IMR-90 (cell line): ENCODE results near the gene CLASP1. TPM values are rescaled to one million over a fixed set of nuclear protein-coding genes. Genes with fewer than 3 reads are reported as not detected.

Experiments
- ATAC-seq: fragments of 200-7000 bp; cut with Tn5 transposase; 2 replicates; pipeline ENCODE4 v1.9.1; 2020; ENCODE audit warnings: low read depth, mild to moderate bottlenecking, moderate library complexity
- BruUV-seq: library from RNA; stranded (reverse); fragments of 400-500 nt; replicated peaks from 2 replicates; lab custom pipeline; 2021; lab: Mats Ljungman, UMichigan
- CTCF ChIA-PET: fragments of 300-600 bp; formaldehyde crosslinking; extraction: SDS; loops from one replicate; lab custom pipeline; 2021; ENCODE audit warnings: antibody characterized with exemption; lab: Yijun Ruan, JAX
- POLR2A ChIA-PET: fragments of 300-600 bp; sonication (Branson Sonifier 250); formaldehyde crosslinking; loops from one replicate; lab custom pipeline; 2022; ENCODE audit warnings: antibody characterized with exemption; ENCODE audit not compliant: unreplicated experiment; lab: Charles Lee
- DNase-seq: peaks from one replicate; pipeline ENCODE4 v3.0.0; 2013
- H2AFZ ChIP-seq: replicated peaks from 2 replicates; pipeline ENCODE3; 2013; ENCODE audit warnings: low read length, mild to moderate bottlenecking; ENCODE audit not compliant: poor library complexity
- H2AK5ac ChIP-seq: 2 replicates; pipeline ENCODE4 v1.6.1; 2013; ENCODE audit warnings: low read depth, low read length, inconsistent platforms
- H2AK9ac ChIP-seq: replicated peaks from 2 replicates; pipeline ENCODE3; 2013; ENCODE audit warnings: mild to moderate bottlenecking, low read depth, low read length, moderate library complexity; ENCODE audit not compliant: poor library complexity
- H2BK120ac ChIP-seq: 2 replicates; pipeline ENCODE4 v1.6.1; 2013; ENCODE audit warnings: low read depth, low read length, inconsistent platforms
- H2BK15ac ChIP-seq: 3 replicates; pipeline ENCODE4 v1.6.1; 2013; ENCODE audit warnings: low read depth, low read length, inconsistent platforms
- H2BK20ac ChIP-seq: 2 replicates; pipeline ENCODE4 v1.6.1; 2013; ENCODE audit warnings: low read depth, mild to moderate bottlenecking, inconsistent platforms, low read length, moderate library complexity
- H2BK5ac ChIP-seq: 2 replicates; pipeline ENCODE4 v1.6.1; 2013; ENCODE audit warnings: mild to moderate bottlenecking, low read depth, low read length, inconsistent platforms; ENCODE audit not compliant: poor library complexity, severe bottlenecking
- H3K14ac ChIP-seq: replicated peaks from 2 replicates; pipeline ENCODE4 v1.6.1; 2013; ENCODE audit warnings: low read depth, low read length, inconsistent platforms
- H3K18ac ChIP-seq: 2 replicates; pipeline ENCODE4 v1.6.1; 2013; ENCODE audit warnings: low read depth, low read length, control low read depth
- H3K23ac ChIP-seq: 2 replicates; pipeline ENCODE4 v1.6.1; 2013; ENCODE audit warnings: low read depth, low read length, inconsistent platforms
- H3K27ac ChIP-seq: 2 replicates; pipeline ENCODE4 v1.5.1; 2013; ENCODE audit warnings: mild to moderate bottlenecking, control low read depth, low read length; ENCODE audit not compliant: insufficient read depth
- H3K27me3 ChIP-seq: 2 replicates; pipeline ENCODE4 v1.6.1; 2013; ENCODE audit warnings: low read length; ENCODE audit not compliant: control insufficient read depth, insufficient read depth
- H3K36me3 ChIP-seq: 2 replicates; pipeline ENCODE4 v1.6.1; 2013; ENCODE audit warnings: low read length, mixed read lengths; ENCODE audit not compliant: control insufficient read depth, insufficient read depth
- H3K4ac ChIP-seq: 2 replicates; pipeline ENCODE4 v1.6.1; 2013; ENCODE audit warnings: low read depth, low read length, inconsistent platforms
- H3K4me1 ChIP-seq: 2 replicates; pipeline ENCODE4 v1.6.1; 2013; ENCODE audit warnings: low read length, mixed read lengths; ENCODE audit not compliant: control insufficient read depth, insufficient read depth
- H3K4me2 ChIP-seq: 2 replicates; pipeline ENCODE4 v1.6.1; 2013; ENCODE audit warnings: low read depth, mild to moderate bottlenecking, control low read depth, low read length, moderate library complexity
- H3K4me3 ChIP-seq: 2 replicates; pipeline ENCODE4 v1.5.1; 2013; ENCODE audit warnings: low read depth, mild to moderate bottlenecking, control low read depth, low read length, moderate library complexity; ENCODE audit not compliant: insufficient read depth
- H3K56ac ChIP-seq: 2 replicates; pipeline ENCODE4 v1.6.1; 2013; ENCODE audit warnings: low read length, inconsistent platforms; ENCODE audit not compliant: insufficient read depth; ENCODE audit errors: extremely low read depth
- H3K79me1 ChIP-seq, 2 experiments: 2 replicates each; pipeline ENCODE4 v1.6.1; 2013; ENCODE audit warnings: low read length in 2 of 2, inconsistent platforms in 1 of 2, low read depth in 1 of 2
- H3K9ac ChIP-seq: 2 replicates; pipeline ENCODE4 v1.6.1; 2013; ENCODE audit warnings: low read depth, low read length, control low read depth
- H3K9me1 ChIP-seq: 2 replicates; pipeline ENCODE4 v1.6.1; 2013; ENCODE audit warnings: low read length, inconsistent platforms; ENCODE audit not compliant: insufficient read depth
- H3K9me3 ChIP-seq: 2 replicates; pipeline ENCODE4 v1.6.1; 2013; ENCODE audit warnings: low read length; ENCODE audit not compliant: control insufficient read depth, insufficient read depth
- H4K20me1 ChIP-seq: 2 replicates; pipeline ENCODE4 v1.6.1; 2013; ENCODE audit warnings: low read length, inconsistent platforms; ENCODE audit not compliant: insufficient read depth
- H4K5ac ChIP-seq: 2 replicates; pipeline ENCODE4 v1.6.1; 2013; ENCODE audit warnings: mild to moderate bottlenecking, low read depth, low read length, control low read depth
- H4K8ac ChIP-seq, 2 experiments: 2 replicates each; pipeline ENCODE4 v1.6.1; 2013; ENCODE audit warnings: low read depth in 2 of 2, low read length in 2 of 2, control low read depth in 1 of 2, inconsistent platforms in 1 of 2
- H4K91ac ChIP-seq: 2 replicates; pipeline ENCODE4 v1.6.1; 2013; ENCODE audit warnings: low read depth, low read length, inconsistent platforms; ENCODE audit not compliant: insufficient read depth
- BHLHE40 ChIP-seq: fragments of 150-350 bp; IDR thresholded peaks from 2 replicates; pipeline ENCODE4 v1.6.1; 2016; ENCODE audit warnings: mild to moderate bottlenecking, low read depth, low read length
- CEBPB ChIP-seq: IDR thresholded peaks from 2 replicates; pipeline ENCODE4 v1.6.1; 2012; ENCODE audit warnings: low read depth, low read length, improper control_type of control experiment
- CHD1 ChIP-seq: IDR thresholded peaks from 2 replicates; pipeline ENCODE4 v1.6.1; 2012; ENCODE audit warnings: low read depth, low read length, improper control_type of control experiment
- FOS ChIP-seq: fragments of 150-350 bp; IDR thresholded peaks from 2 replicates; pipeline ENCODE4 v1.6.1; 2016; ENCODE audit warnings: low read depth, low read length
- MAFK ChIP-seq: IDR thresholded peaks from 2 replicates; pipeline ENCODE4 v1.6.1; 2012; ENCODE audit warnings: low read depth, low read length, improper control_type of control experiment
- MAZ ChIP-seq: IDR thresholded peaks from 2 replicates; pipeline ENCODE4 v1.6.1; 2012; ENCODE audit warnings: low read depth, mild to moderate bottlenecking, low read length, improper control_type of control experiment, moderate library complexity, borderline replicate concordance
- MXI1 ChIP-seq: IDR thresholded peaks from 2 replicates; pipeline ENCODE4 v1.6.1; 2012; ENCODE audit warnings: low read depth, mild to moderate bottlenecking, low read length, moderate library complexity, borderline replicate concordance
- NFE2L2 ChIP-seq: fragments of 150-350 bp; IDR thresholded peaks from 2 replicates; pipeline ENCODE4 v1.6.1; 2016; ENCODE audit warnings: low read depth, mild to moderate bottlenecking, low read length
- POLR2A ChIP-seq: IDR thresholded peaks from 2 replicates; pipeline ENCODE4 v1.6.1; 2012; ENCODE audit warnings: mild to moderate bottlenecking, low read depth, low read length
- RAD21 ChIP-seq: IDR thresholded peaks from 2 replicates; pipeline ENCODE4 v1.6.1; 2012; ENCODE audit warnings: low read length, improper control_type of control experiment
- RCOR1 ChIP-seq: IDR thresholded peaks from 2 replicates; pipeline ENCODE4 v1.6.1; 2012; ENCODE audit warnings: mild to moderate bottlenecking, low read length, improper control_type of control experiment; ENCODE audit not compliant: insufficient replicate concordance
- RFX5 ChIP-seq: IDR thresholded peaks from 2 replicates; pipeline ENCODE4 v1.8.0; 2012; ENCODE audit warnings: low read depth, mild to moderate bottlenecking, low read length, moderate library complexity
- SMC3 ChIP-seq: fragments of 150-350 bp; IDR thresholded peaks from 2 replicates; pipeline ENCODE4 v1.6.1; 2016; ENCODE audit warnings: low read depth, mild to moderate bottlenecking, antibody characterized with exemption, low read length, moderate library complexity
- USF2 ChIP-seq: fragments of 150-350 bp; IDR thresholded peaks from 2 replicates; pipeline ENCODE4 v1.6.1; 2017; ENCODE audit warnings: mild to moderate bottlenecking, antibody characterized with exemption, low read length, low read depth
- WGBS, 2 experiments: methylation state at CpG; one replicate each; pipeline versions ENCODE4 v1.1.5 to v1.1.7; 2013; ENCODE audit warnings: missing lambda C conversion rate in 2 of 2; ENCODE audit not compliant: insufficient read length in 1 of 2; ENCODE audit errors: extremely low coverage in 2 of 2; 5-methylcytosine and 5-hydroxymethylcytosine counted together
- dilution Hi-C: fragments of 300-500 bp; cut with HindIII; formaldehyde crosslinking; loops from one replicate; pipeline ENCODE4 v1.14.3; 2018; ENCODE audit warnings: low sequenced_read_pairs; ENCODE audit not compliant: unreplicated experiment
- in situ Hi-C: fragments of 300-500 bp; cut with MboI; formaldehyde crosslinking; loops from 3 replicates; pipeline ENCODE4 v1.14.3; 2019; ENCODE audit warnings: low sequenced_read_pairs, inconsistent platforms, mixed read lengths
- intact Hi-C: fragments of 100-400 bp; cut with micrococcal nuclease; formaldehyde crosslinking; loops from 2 replicates; pipeline ENCODE4 v1.10.0; 2022
- polyA plus RNA-seq, 3 experiments: library from polyadenylated mRNA; depleted of rRNA; stranded (reverse); fragments of >200 nt; gene quantifications; 2 replicates each; pipeline ENCODE4 v1.2.3, GENCODE V29; 2012; ENCODE audit warnings: low replicate concordance in 1 of 3
- total RNA-seq: library from RNA; depleted of rRNA; stranded (reverse); fragments of >200 nt; gene quantifications from 2 replicates; pipeline ENCODE4 v1.2.3, GENCODE V29; 2012
- TF ChIP-seq, protein P1 (sequence below): conservative IDR thresholded peaks from 2 replicates; pipeline ENCODE4 v1.5.1; 2012; ENCODE audit warnings: mild to moderate bottlenecking, low read depth, low read length, improper control_type of control experiment

CLASP1 gene
- total and polyA plus RNA-seq, 2 of the 4 experiments (the other 2 are of a cell fraction) = 12.3 to 33.7 TPM

DNA sequence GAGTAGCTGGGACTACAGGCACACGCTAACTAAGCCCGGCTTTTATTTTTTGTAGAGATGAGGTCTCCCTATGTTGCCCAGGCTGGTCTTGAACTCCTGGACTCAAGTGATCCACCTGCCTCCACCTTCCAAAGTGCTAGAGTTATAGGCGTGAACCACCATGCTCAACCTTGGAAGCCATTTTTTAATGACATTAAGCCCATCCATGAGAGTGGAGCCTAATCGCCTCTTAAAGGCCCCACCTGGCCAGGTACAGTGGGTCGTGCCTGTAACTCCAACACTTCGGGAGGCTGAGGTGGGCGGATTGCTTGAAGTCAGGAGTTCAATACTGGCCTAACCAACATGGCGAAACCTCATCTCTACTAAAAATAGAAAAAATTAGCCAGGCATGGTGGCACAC, 322.6 kb downstream of the CLASP1 start:
- intact Hi-C loops = no loop called here
- in situ Hi-C loops = no loop called here
- no peaks in the 10 kb centered on the region for H4K20me1 ChIP-seq
- H3K4me2 ChIP-seq = no peak overlapping the region
- H2BK20ac ChIP-seq = no peak overlapping the region
- H3K9me1 ChIP-seq = no peaks in the 10 kb centered on the region
- H3K79me1 ChIP-seq = no peaks in the 10 kb centered on the region
- H4K8ac ChIP-seq = no peak overlapping the region
- H3K14ac ChIP-seq = no peak overlapping the region
- H2AK9ac ChIP-seq = no peak overlapping the region
- H2AFZ ChIP-seq = no peak overlapping the region
- no peak overlapping the region for H2BK15ac ChIP-seq
- dilution Hi-C loops = no loop called here
- WGBS, 2 experiments = 80% methylated on average over 1 of the region's 8 CpGs; no CpG with 5 or more reads in 1 of the 2 experiments
- H3K36me3 ChIP-seq = no peaks in the 10 kb centered on the region
- H3K4me3 ChIP-seq = no peak overlapping the region
- ATAC-seq (no peak), DNase-seq (no peak)
- no peak overlapping the region for H3K9ac ChIP-seq
- CTCF ChIA-PET = no interaction called here
- H2AK5ac ChIP-seq = no peak overlapping the region
- no peaks in the 10 kb centered on the region for H3K9me3 ChIP-seq
- H4K5ac ChIP-seq = no peak overlapping the region
- no peak overlapping the region for H3K4ac ChIP-seq
- no peak for TF ChIP-seq MAFK
- no peak for TF ChIP-seq MXI1
- TF ChIP-seq RAD21 = no peak
- no peak for TF ChIP-seq BHLHE40
- TF ChIP-seq POLR2A = no peak
- TF ChIP-seq, protein P1, sequence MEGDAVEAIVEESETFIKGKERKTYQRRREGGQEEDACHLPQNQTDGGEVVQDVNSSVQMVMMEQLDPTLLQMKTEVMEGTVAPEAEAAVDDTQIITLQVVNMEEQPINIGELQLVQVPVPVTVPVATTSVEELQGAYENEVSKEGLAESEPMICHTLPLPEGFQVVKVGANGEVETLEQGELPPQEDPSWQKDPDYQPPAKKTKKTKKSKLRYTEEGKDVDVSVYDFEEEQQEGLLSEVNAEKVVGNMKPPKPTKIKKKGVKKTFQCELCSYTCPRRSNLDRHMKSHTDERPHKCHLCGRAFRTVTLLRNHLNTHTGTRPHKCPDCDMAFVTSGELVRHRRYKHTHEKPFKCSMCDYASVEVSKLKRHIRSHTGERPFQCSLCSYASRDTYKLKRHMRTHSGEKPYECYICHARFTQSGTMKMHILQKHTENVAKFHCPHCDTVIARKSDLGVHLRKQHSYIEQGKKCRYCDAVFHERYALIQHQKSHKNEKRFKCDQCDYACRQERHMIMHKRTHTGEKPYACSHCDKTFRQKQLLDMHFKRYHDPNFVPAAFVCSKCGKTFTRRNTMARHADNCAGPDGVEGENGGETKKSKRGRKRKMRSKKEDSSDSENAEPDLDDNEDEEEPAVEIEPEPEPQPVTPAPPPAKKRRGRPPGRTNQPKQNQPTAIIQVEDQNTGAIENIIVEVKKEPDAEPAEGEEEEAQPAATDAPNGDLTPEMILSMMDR = no peak
- TF ChIP-seq RCOR1 = no peak
- TF ChIP-seq FOS = no peak
- TF ChIP-seq CEBPB = no peak
- no peak for TF ChIP-seq MAZ
- no peak for TF ChIP-seq NFE2L2
- TF ChIP-seq SMC3 = no peak
- no peak for TF ChIP-seq RFX5
- no peak for TF ChIP-seq USF2
- no peak for TF ChIP-seq CHD1
- H3K27ac ChIP-seq = no peak overlapping the region
- no peak overlapping the region for H3K23ac ChIP-seq
- no peak overlapping the region for H2BK120ac ChIP-seq
- no peak overlapping the region for H3K56ac ChIP-seq
- POLR2A ChIA-PET = no interaction called here
- H3K18ac ChIP-seq = no peak overlapping the region
- no peaks in the 10 kb centered on the region for H3K4me1 ChIP-seq
- no TSS peak for BruUV-seq
- H2BK5ac ChIP-seq = no peak overlapping the region
- peaks cover 15% of the 10 kb centered on the region for H3K27me3 ChIP-seq
- no peak overlapping the region for H4K91ac ChIP-seq
